ENCODE results near the gene SPDYE16.

- TF ChIP-seq POLR2AphosphoS5 (IDR thresholded peaks at IDR 0.05; ENCODE audit: low read depth) (no peak), CTCF (IDR thresholded peaks at IDR 0.05; ENCODE audit: insufficient read depth, low read length) (no peak)
These were observed 35.2 kb downstream of the SPDYE16 start for GRCh38 chr7:76507723-76508406.
